Liver (tissue), 9 donors: Measurements from ENCODE around the gene BTLA. TPM values are rescaled to one million over a fixed set of nuclear protein-coding genes. Genes with fewer than 3 reads are reported as not detected.

Experiments used
- DNase-seq: peaks from one replicate; pipeline ENCODE4 v3.0.0-alpha.2; 2017; ENCODE audit warnings: low spot score
- H3K27ac ChIP-seq, 2 donors: one replicate each; pipeline ENCODE4 v1.7.0; 2013; ENCODE audit warnings: inconsistent platforms in 2 of 2, low read length in 2 of 2, control low read depth in 1 of 2, low read depth in 1 of 2, mild to moderate bottlenecking in 1 of 2
- H3K27me3 ChIP-seq, 4 donors: one replicate each; pipeline versions ENCODE4 v1.6.1 to v1.7.0; 2013; ENCODE audit warnings: low read length in 3 of 4, inconsistent platforms in 1 of 4, mild to moderate bottlenecking in 1 of 4, moderate library complexity in 1 of 4; ENCODE audit not compliant: control insufficient read depth in 4 of 4, insufficient read depth in 4 of 4
- H3K36me3 ChIP-seq, 4 donors: one replicate each; pipeline versions ENCODE4 v1.6.1 to v1.7.0; 2013; ENCODE audit warnings: low read length in 3 of 4, mild to moderate bottlenecking in 3 of 4, low read depth in 1 of 4, moderate library complexity in 1 of 4; ENCODE audit not compliant: control insufficient read depth in 4 of 4, insufficient read depth in 3 of 4
- H3K4me1 ChIP-seq, 4 donors: one replicate each; pipeline versions ENCODE4 v1.6.1 to v1.7.0; 2013; ENCODE audit warnings: low read length in 3 of 4, mild to moderate bottlenecking in 3 of 4, moderate library complexity in 1 of 4; ENCODE audit not compliant: control insufficient read depth in 4 of 4, insufficient read depth in 4 of 4
- H3K4me3 ChIP-seq, 3 donors: one replicate each; pipeline versions ENCODE4 v1.6.1 to v1.7.0; 2013; ENCODE audit warnings: low read length in 3 of 3, control low read depth in 1 of 3, low read depth in 1 of 3, mild to moderate bottlenecking in 1 of 3
- H3K9ac ChIP-seq, 2 donors: one replicate each; pipeline ENCODE4 v1.7.0; 2013; ENCODE audit warnings: low read length in 2 of 2, mild to moderate bottlenecking in 2 of 2, moderate library complexity in 2 of 2, control low read depth in 1 of 2, low read depth in 1 of 2
- H3K9me3 ChIP-seq, 4 donors: one replicate each; pipeline versions ENCODE4 v1.6.1 to v1.7.0; 2013; ENCODE audit warnings: low read length in 3 of 4; ENCODE audit not compliant: control insufficient read depth in 4 of 4
- CTCF ChIP-seq: fragments of 150-350 bp; IDR thresholded peaks from 2 replicates; pipeline ENCODE4 v1.5.1; 2017; ENCODE audit warnings: improper control_type of control experiment, low read depth, low read length; ENCODE audit not compliant: missing input control
- EGR1 ChIP-seq, 2 donors: IDR thresholded peaks; 2 replicates each; pipeline ENCODE4 v1.6.1; 2016 to 2018; ENCODE audit warnings: antibody characterized with exemption in 2 of 2, low read depth in 2 of 2
- FOXA1 ChIP-seq: IDR thresholded peaks from 2 replicates; pipeline ENCODE4 v1.6.1; 2016; ENCODE audit warnings: antibody characterized with exemption
- GABPA ChIP-seq, 2 donors: IDR thresholded peaks in 1 of 2; conservative IDR thresholded peaks in 1 of 2; 2 replicates each; pipeline ENCODE4 v1.6.1; 2016; ENCODE audit warnings: antibody characterized with exemption in 2 of 2, mild to moderate bottlenecking in 1 of 2, moderate library complexity in 1 of 2
- HNF4G ChIP-seq: IDR thresholded peaks from 2 replicates; pipeline ENCODE4 v1.6.1; 2016; ENCODE audit warnings: antibody characterized with exemption
- JUND ChIP-seq, 2 donors: IDR thresholded peaks; 2 replicates each; pipeline ENCODE4 v1.6.1; 2016; ENCODE audit warnings: antibody characterized with exemption in 2 of 2
- NR2F2 ChIP-seq: IDR thresholded peaks from 2 replicates; pipeline ENCODE4 v1.6.1; 2016; ENCODE audit warnings: antibody characterized with exemption
- RAD21 ChIP-seq, 2 donors: IDR thresholded peaks; 2 replicates each; pipeline ENCODE4 v1.6.1; 2016; ENCODE audit warnings: antibody characterized with exemption in 2 of 2, mild to moderate bottlenecking in 2 of 2
- RXRA ChIP-seq, 2 donors: IDR thresholded peaks; 2 replicates each; pipeline ENCODE4 v1.6.1; 2017 to 2018; ENCODE audit warnings: antibody characterized with exemption in 2 of 2, mild to moderate bottlenecking in 1 of 2
- SP1 ChIP-seq: IDR thresholded peaks from 2 replicates; pipeline ENCODE4 v1.6.1; 2018; ENCODE audit warnings: antibody characterized with exemption, mild to moderate bottlenecking
- TAF1 ChIP-seq: conservative IDR thresholded peaks from 2 replicates; pipeline ENCODE4 v1.6.1; 2016; ENCODE audit warnings: antibody characterized with exemption, mild to moderate bottlenecking
- YY1 ChIP-seq: IDR thresholded peaks from 2 replicates; pipeline ENCODE4 v1.6.1; 2016; ENCODE audit warnings: antibody characterized with exemption, mild to moderate bottlenecking
- polyA plus RNA-seq, 2 donors: library from polyadenylated mRNA; stranded (reverse) in 1 of 2; unstranded in 1 of 2; fragments of 200-250 nt in 1 of 2; fragments of >200 nt in 1 of 2; fragmentation: Nextera tagmentation in 1 of 2; extraction: Ambion mirVana in 1 of 2; gene quantifications; one replicate each; pipeline versions ENCODE4 v1.2.1 to v1.2.3, GENCODE V29; 2013 to 2015
- total RNA-seq, 2 donors: library from RNA; depleted of rRNA; stranded (reverse); fragments of >200 nt; gene quantifications; one replicate each; pipeline ENCODE4 v1.2.3, GENCODE V29; 2014
- TF ChIP-seq, protein P1 (sequence below): IDR thresholded peaks from 2 replicates; pipeline ENCODE4 v1.6.1; 2016; ENCODE audit warnings: antibody characterized with exemption
- TF ChIP-seq, protein P2 (sequence below): IDR thresholded peaks from 2 replicates; pipeline ENCODE4 v1.6.1; 2016; ENCODE audit warnings: antibody characterized with exemption
- TF ChIP-seq, protein P3 (sequence below): IDR thresholded peaks from 2 replicates; pipeline ENCODE4 v1.6.1; 2016; ENCODE audit warnings: antibody characterized with exemption
- donor health status: healthy.
- donor health status: healthy.
- donor health status: healthy.
- donor health status: healthy.
- donor health status: healthy.

The BTLA gene
- total and polyA plus RNA-seq, 4 donors = 0.08 to 0.43 (median 0.27) TPM

DNA sequence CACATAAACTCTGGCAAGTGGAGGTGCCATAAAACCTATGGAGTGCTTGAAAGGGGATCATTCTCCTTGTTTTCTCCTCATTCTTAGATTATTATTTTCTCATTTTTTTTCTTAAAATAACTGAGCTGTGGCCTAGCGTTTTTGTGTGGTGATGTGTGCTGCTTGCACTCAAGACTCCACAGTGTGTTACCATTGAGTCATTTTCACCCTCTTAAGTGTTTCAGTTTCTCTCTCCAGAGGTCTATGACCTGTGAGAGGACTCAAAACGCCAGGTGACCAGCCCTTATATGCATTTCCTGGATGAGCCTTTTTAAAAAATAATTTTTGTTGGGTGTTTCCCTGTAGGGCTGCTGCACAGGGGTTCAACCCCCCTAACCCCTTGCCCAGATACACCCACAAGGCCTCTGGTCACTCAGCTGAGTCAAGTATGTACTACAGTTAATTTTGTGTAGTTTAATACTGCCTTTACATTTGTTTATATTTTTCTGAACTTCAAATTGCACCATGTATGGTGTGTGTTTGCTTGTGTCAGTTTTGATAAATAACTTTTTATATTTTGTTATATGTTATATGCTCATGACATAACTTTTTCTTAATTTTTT lies 15.4 kb upstream of the BTLA start (continued):
- TF ChIP-seq, protein P1, sequence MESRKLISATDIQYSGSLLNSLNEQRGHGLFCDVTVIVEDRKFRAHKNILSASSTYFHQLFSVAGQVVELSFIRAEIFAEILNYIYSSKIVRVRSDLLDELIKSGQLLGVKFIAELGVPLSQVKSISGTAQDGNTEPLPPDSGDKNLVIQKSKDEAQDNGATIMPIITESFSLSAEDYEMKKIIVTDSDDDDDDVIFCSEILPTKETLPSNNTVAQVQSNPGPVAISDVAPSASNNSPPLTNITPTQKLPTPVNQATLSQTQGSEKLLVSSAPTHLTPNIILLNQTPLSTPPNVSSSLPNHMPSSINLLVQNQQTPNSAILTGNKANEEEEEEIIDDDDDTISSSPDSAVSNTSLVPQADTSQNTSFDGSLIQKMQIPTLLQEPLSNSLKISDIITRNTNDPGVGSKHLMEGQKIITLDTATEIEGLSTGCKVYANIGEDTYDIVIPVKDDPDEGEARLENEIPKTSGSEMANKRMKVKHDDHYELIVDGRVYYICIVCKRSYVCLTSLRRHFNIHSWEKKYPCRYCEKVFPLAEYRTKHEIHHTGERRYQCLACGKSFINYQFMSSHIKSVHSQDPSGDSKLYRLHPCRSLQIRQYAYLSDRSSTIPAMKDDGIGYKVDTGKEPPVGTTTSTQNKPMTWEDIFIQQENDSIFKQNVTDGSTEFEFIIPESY = no peak
- no peak for TF ChIP-seq CTCF
- TF ChIP-seq SP1 = no peak
- TF ChIP-seq JUND (IDR thresholded peaks at IDR 0.05) = no peak
- TF ChIP-seq NR2F2 = no peak
- no peak for TF ChIP-seq YY1
- TF ChIP-seq, protein P2, sequence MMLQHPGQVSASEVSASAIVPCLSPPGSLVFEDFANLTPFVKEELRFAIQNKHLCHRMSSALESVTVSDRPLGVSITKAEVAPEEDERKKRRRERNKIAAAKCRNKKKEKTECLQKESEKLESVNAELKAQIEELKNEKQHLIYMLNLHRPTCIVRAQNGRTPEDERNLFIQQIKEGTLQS = no peak
- TF ChIP-seq RAD21 (IDR thresholded peaks at IDR 0.05) = no peak
- TF ChIP-seq HNF4G = no peak
- TF ChIP-seq FOXA1 = no peak

- DNase-seq = no peak
Observed at GRCh38 chr3:112512320-112512719, 13.0 kb upstream of the BTLA start.

More at GRCh38 chr3:112512320-112512719, 13.0 kb upstream of the BTLA start:
- TF ChIP-seq JUND (IDR thresholded peaks at IDR 0.05) (no peak), YY1 (no peak), EGR1 (IDR thresholded peaks at IDR 0.05; ENCODE audit: low read depth in 2 of 2) (no peak), GABPA (IDR thresholded peaks at IDR 0.05 in 1 of 2, conservative IDR thresholded peaks at IDR 0.05 in 1 of 2) (no peak), FOXA1 (no peak), TAF1 (no peak), NR2F2 (no peak), RXRA (IDR thresholded peaks at IDR 0.05) (no peak)
- TF ChIP-seq, protein P1 = no peak
- TF ChIP-seq, protein P3, sequence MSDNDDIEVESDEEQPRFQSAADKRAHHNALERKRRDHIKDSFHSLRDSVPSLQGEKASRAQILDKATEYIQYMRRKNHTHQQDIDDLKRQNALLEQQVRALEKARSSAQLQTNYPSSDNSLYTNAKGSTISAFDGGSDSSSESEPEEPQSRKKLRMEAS = no peak
- TF ChIP-seq, protein P2 = no peak
- no peak overlapping the region for H3K9ac ChIP-seq
- H3K9me3 ChIP-seq = no peaks in the 10 kb centered on the region
- no peak overlapping the region for H3K27ac ChIP-seq
- H3K4me1 ChIP-seq = no peaks in the 10 kb centered on the region
- no peak overlapping the region for H3K4me3 ChIP-seq
- no peaks in the 10 kb centered on the region for H3K36me3 ChIP-seq
- H3K27me3 ChIP-seq = no peaks in the 10 kb centered on the region
